ENCODE results near the gene PDLIM3.

- TF ChIP-seq CTCF (IDR thresholded peaks at IDR 0.05; ENCODE audit: low read depth, low read length) (no peak), POLR2A (IDR thresholded peaks at IDR 0.05; ENCODE audit: extremely low read depth, insufficient read length) (no peak), MYC (IDR thresholded peaks at IDR 0.05; ENCODE audit: low read depth, low read length) (no peak), MAX (IDR thresholded peaks at IDR 0.05; ENCODE audit: low read depth, low read length) (no peak)
Observed at GRCh38 chr4:185463541-185463940, 71.8 kb downstream of the PDLIM3 start.

All from NB4 (cell line).